ENCODE measurements around the gene TBL3.
"Not testable (repeated sequence)": the region's sequence is repeated elsewhere in the genome, so short reads cannot be mapped to it uniquely, and the experiment has no call there.

TBL3 gene

DNA sequence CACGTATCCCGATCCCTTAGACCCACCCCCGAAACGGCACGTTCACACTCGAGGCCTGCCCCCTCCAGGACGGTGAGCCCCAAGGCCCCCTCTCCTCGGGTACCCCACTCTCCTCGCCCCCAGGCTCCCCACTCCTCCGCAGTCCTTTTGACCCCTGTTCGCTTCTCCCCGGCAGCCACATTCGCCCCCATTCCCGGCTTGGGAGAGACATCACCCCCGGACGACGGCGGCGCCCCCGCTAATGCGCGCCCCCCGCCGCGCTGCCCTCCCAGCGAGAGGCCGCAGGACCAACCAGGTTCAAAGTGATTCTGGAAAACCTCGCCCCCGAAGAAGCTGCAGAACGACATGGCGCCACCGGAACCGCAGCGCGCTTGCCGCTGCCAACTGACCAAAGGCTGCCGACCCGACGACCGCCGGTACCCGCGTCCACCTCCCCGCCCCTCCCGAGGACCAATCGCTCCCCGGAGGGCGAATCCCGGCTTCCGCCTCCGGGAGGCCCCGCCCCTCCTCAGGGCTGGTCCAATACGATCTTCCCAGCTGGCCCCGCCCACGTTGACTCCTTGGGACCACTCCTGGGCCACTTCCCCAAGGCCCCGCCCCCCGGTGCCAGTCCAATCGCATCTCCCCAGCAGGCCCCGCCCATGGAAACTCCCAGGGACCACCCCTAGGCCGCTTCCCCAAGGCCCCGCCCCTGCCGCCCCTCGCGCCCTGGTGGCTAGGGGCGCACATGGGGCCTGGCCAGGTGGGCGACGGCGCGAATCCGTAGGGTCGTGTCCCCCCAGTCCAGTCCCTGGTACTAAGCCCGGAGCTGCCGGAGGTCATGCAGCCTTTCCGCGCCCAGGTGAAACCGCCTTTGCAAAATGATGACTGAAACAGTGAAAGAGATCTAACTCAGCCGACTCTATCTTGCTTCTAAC, 28.8 kb upstream of the TBL3 start, which contains the start of gene MSRB1:
TSS of gene MSRB1 (minus strand) at position 390 of the 917 bp plus-strand sequence. CDS start at position 347, 43 bp downstream.
- peak; percentile 98 for DNase-seq (ENCODE audit: low spot score)

DNA sequence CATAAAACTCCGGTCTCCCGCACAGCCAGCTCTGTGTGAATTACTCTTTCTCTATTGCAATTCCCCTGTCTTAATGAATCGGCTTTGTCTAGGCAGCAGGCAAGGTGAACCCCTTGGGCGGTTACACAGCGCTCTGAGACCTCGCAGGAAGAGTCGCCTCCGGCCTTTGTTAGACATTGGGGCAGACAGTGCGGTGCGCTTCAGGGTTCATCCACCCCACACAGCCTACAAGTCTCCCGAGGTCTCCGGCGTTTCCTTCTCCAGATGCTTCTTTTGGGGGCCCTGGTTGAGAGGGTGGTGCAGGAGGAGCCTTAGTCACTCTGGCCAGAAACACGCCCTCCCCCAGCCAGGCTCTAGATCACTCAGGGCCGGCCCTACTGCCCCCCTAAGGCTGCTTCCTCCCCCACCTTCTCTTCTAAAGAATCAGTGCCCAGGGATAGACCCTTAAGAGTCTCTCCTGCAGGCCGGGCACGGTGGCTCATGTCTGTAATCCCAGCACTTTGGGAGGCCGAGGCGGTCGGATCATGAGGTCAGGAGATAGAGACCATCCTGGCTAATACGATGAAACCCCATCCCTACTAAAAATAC, 27.1 kb upstream of the TBL3 start:
- DNase-seq (ENCODE audit: low spot score) = no peak

DNA sequence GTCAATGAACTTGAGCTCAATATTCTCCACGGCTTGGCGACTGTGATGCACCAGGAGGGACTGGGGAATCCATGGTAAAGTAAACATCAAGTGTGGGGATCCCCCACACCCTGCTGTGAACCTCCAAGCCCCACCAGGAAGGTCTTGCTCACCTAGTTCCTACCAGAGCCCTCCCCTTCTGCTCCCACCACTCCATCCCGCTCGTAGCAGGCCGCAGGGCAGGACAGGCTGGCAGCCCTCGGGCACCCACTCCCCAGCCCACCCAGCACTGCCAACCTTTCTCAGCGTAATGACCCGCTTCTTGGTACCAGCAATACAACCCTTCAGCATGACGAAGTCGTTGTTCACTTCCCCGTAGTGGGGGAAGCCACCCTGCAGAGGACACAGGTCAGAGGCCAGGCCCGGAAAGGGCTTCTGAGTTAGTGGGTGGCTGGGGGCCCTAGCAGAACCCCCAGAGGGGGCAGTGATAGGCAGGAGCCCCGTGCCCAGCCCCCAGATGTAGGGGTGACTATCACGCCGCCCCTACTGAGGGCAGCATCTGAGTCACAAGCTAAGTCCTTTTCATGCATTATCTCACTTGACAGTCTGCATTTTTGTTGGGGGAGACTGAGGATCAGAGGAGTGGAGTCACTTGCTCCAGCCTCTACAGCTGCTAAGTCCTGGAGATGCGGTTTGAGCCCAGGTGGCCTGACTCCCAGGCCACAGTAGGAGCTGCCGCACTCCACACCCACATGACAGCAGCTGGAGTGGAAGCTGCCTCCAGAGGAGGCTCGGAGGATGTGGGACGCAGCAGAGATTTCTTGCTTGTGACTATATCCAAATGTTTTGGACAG, 26.1 kb upstream of the TBL3 start:
- DNase-seq (ENCODE audit: low spot score) = no peak

DNA sequence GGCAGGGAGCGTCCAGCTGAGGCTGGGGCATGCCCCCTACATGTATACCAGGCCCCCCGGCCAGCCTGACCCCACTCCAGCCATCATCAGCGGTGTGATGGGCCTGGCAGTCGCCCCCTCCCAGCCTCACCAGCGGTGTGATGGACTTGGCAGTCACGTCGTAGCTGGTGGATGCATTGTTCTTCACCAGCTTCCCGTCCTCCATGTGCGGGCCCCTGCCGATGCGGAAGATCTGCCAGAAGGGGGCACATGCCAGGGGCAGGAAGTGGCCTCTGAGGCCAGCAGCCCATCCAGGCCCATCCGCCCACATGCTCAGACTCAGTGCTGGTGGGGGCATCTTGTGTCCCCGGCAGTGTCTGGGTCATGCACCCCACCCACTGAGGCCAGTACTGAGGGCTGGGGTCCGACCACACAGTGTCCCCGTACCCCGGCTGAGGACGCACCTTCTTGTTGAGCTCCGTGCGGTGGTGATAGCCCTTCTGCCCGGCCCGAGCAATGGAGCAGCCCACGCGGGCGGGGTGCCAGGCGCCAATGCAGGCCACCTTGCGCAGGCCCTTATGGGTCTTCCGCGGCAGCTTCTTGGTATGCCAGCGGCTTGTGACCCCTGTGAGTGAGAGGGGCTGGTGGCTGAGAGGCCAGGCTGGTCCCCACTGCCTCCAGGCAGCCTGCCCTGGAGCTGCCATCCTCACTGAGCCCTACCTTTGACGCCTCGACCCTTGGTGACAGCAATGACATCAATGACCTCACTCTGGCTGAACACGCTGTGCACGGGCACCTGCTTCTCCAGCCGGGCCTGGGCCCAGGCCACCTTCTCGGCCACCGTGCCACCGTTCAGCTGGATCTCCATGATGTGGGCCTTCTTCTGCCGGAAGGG, 25.1 kb upstream of the TBL3 start:
- no peak for DNase-seq (ENCODE audit: low spot score)

DNA sequence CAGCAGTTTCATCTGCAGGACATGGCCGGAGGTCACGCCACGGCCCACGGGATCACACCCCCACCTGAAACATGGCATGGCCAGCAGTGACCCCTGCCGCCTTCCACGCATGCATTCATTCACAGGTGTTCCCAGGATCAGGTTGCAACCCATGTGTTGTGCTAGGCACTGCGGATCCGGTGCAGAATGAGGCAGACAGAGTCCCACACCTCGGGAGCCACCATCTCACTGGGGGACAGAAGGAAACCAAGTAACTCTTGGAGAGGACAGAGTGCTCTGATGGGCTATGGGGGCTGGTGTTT, 24.5 kb upstream of the TBL3 start:
- DNase-seq (ENCODE audit: low spot score) = no peak

DNA sequence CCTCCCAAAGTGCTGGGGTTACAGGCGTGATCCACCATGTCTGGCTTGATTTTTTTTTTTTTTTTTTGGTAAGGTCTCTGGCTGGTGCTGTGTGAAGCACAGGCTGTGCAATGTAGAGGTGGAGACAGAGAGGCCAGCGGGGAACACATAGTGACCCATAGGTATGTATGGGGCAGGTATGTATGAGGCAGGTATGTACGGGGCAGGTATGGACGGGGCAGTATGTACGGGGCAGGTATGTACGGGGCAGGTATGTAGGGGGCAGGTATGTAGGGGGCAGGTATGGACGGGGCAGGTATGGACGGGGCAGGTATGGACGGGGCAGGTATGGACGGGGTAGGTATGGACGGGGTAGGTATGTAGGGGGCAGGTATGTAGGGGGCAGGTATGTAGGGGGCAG, 22.3 kb upstream of the TBL3 start:
- no peak for DNase-seq (ENCODE audit: low spot score)

DNA sequence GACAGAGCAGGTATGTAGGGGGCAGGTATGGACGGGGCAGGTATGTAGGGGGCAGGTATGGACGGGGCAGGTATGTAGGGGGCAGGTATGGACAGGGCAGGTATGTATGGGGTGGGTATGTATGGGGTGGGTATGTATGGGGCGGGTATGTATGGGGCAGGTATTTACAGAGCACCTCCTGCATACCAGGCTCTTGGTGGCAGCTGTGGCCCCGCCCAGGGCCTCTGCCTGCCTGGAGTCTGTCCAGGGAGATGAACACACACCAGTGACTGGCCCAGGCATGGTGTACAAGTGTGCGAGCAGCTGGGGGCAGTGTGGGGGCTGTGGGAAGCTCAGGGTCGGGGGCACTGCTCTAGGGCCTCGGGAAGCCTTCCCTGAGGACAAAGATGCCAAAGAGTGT, 21.8 kb upstream of the TBL3 start:
- DNase-seq (ENCODE audit: low spot score) = no peak

DNA sequence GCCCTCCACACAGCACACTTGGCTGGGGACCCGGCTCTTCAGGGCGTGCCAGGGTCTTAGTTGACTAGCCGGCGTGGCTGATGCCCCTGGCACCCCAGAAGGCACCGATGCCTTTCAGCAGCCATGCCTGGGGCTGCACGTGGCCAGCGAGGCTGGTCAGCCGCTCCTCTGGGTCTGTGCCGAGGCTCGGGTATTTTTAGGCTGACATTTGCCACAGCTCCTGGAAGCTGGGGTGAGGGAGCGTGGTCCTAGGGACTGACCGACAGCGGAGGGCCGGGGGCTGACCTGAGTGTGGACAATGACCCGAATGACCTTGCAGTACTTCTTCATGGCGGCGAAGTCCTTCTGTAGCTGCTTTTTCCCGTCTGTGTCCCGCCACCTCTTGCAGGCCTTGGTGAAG, 21.3 kb upstream of the TBL3 start:
- no peak for DNase-seq (ENCODE audit: low spot score)

DNA sequence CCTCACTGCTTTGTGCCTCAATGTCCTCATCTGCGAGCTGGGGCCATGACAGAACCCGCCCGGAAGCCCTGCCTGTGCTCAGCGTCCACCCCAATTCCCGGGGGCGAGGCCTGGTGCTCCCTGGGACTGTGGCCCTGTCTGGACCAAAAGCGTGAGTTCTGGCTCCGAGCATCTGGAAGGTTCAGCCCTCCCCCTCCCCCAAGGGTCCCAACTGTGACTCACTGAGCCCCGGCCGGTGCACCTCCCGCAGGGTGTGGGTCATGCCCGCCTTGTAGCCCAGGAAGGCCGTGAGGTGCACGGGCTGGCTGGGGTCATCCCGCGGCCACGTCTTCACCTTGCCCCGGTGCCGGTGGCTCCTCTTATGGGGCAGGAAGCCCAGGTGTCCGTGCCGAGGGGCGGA, 18.1 kb upstream of the TBL3 start:
- no peak for DNase-seq (ENCODE audit: low spot score)

DNA sequence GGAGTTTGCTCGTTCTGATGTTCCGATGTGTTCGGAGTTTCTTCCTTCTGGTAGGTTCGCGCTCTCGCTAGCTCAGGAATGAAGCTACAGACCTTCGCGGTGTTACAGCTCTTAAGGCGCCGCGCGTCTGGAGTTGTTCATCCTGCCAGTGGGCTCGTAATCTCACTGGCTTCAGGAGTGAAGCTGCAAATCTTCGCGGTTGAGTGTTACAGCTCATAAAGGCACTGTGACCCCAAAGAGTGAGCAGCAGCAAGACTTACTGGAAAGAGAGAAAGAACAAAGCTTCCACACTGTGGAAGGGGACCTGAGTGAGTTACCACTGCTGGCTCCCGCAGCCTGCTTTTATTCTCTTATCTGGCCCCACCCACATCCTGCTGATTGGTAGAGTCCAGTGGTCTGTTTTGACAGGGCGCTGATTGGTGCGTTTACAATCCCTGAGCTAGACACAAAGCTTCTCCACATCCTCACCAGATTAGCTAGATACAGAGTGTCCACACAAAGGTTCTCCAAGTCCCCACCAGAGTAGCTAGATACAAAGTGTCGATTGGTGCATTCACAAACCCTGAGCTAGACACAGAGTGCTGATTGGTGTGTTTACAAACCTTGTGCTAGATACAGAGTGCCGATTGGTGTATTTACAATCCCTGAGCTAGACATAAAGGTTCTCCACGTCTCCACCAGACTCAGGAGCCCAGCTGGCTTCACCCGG, 14.3 kb upstream of the TBL3 start:
- DNase-seq (ENCODE audit: low spot score) = not testable (repeated sequence)

DNA sequence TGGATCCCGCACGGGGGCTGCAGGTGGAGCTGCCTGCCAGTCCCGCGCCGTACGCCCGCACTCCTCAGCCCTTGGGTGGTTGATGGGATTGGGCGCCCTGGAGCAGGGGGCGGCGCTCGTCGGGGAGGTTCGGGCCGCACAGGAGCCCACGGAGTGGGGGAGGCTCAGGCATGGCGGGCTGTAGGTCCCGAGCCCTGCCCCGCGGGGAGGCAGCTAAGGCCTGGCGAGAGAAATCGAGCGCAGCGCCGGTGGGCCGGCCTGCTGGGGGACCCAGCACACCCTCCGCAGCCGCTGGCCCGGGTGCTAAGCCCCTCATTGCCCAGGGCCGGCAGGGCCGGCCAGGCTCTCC, 13.7 kb upstream of the TBL3 start:
- not testable (repeated sequence) for DNase-seq (ENCODE audit: low spot score)

DNA sequence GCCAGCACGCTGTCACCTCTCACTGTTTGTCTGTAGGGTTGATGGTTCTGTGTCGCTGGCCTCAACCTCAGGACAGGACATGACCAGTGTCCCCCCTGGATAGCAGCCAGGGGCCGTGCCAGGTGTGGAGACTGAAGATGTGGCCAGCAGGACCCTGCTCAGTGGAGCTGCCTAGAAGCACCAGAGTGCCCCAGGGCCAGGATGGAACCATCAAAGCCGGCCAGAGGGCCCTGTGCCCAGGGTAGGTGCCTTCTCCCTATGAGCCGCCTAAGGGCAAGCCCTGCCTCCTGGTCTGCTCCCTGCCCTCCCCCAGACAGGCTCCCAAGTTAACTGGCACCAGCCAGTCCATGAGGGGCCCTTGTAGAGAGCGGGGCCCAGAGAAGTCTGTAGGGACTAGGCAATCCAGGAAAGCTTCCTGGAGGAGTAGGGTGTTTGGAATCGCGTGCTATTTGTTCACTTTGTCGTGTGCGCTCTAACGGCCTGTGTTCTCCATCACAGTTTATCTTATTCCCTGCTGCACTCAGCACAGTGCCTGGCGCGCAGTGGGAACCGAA, 13.1 kb upstream of the TBL3 start:
- DNase-seq (ENCODE audit: low spot score) = no peak

DNA sequence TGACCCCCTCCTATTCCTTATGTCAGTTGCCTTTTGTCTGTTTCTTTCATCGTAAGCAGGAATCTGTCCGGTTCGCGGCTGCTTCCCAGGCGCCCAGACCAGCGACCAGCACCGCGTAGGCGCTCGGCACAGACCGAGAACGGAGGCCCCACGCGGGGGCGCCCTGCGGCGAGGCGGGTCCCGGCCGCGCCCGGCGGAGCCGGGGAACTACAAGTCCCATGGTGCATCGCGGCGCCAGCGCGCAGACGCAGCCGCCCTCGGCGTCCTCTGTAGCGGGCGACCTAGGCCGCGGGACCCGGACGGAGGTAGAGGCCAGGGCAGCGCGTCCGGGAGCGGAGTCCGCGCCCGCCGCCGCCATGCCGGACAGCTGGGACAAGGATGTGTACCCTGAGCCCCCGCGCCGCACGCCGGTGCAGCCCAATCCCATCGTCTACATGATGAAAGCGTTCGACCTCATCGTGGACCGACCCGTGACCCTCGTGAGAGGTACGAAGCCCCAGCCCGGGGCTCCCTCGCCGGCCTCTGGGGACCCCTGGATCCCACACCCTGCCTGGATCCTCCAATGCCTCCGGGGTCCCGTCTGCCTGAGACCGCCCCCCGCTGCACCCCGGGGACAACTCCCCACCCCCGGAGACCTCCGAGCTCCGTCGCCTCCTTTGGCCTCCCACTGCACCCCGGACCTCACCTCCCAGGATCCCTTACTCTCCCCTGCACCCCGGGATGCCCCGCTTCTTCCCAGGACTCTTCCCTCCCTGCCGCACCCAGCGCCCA, 12.4 kb upstream of the TBL3 start, which contains the start of gene NDUFB10:
TSS of gene NDUFB10 (plus strand) at position 270 of the 771 bp plus-strand sequence. CDS start at position 357, 87 bp downstream.
- peak; percentile 93 for DNase-seq (ENCODE audit: low spot score)

DNA sequence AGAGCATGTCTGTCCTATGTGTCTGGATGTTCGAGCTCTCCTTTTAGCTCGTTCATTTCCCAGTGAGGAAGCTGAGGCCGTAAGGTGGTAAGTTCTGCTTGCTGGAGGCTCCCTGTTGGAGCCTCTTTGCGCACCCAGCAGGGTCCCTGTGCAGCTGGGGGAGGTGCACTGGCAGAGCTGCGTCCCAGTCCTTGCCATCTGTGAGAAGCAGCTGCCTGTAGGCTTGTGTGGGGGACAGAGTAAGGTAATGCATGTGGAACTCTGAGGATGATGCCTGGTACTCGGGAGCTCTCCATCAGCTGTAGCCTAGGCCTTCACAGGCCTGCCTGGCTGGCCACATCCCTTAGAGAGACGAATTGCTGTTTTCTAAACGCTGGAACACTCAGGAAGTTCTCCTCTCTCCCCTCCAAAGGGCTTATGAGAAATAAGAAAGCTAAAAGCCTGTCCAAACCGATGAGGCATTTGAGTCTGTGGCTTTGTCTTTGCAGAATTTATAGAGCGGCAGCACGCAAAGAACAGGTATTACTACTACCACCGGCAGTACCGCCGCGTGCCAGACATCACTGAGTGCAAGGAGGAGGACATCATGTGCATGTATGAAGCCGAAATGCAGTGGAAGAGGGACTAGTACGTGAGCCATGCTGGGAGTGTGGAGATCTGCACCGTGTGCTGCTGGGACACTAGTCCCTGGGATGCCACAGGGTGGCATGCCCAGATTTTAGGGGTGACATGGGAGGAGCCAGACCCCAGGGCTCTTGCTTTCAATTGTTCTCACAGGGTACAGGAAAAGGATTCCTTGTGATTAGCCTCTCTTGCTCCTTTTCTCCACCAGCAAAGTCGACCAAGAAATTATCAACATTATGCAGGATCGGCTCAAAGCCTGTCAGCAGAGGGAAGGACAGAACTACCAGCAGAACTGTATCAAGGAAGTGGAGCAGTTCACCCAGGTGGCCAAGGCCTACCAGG, 10.9 kb upstream of the TBL3 start:
- DNase-seq (ENCODE audit: low spot score) = peak; percentile 80

DNA sequence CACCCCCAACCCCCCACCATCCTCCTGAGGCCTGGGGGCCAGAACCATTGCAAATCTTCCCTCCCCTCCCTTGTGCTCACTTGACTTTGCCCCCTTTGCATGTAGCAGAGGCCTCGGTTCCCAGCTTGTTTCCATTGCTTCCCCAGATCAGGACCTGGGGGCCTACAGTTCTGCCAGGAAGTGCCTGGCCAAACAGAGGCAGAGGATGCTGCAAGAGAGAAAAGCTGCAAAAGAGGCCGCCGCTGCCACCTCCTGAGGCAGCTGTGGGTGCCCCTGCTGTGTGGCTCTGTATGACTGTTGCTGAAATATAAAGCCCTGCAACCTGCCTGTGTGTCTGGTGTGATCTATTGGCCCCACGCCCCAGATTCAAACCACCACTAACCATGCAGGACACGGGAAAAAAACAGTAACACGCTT, 10.2 kb upstream of the TBL3 start:
- peak; percentile 73 for DNase-seq (ENCODE audit: low spot score)

DNA sequence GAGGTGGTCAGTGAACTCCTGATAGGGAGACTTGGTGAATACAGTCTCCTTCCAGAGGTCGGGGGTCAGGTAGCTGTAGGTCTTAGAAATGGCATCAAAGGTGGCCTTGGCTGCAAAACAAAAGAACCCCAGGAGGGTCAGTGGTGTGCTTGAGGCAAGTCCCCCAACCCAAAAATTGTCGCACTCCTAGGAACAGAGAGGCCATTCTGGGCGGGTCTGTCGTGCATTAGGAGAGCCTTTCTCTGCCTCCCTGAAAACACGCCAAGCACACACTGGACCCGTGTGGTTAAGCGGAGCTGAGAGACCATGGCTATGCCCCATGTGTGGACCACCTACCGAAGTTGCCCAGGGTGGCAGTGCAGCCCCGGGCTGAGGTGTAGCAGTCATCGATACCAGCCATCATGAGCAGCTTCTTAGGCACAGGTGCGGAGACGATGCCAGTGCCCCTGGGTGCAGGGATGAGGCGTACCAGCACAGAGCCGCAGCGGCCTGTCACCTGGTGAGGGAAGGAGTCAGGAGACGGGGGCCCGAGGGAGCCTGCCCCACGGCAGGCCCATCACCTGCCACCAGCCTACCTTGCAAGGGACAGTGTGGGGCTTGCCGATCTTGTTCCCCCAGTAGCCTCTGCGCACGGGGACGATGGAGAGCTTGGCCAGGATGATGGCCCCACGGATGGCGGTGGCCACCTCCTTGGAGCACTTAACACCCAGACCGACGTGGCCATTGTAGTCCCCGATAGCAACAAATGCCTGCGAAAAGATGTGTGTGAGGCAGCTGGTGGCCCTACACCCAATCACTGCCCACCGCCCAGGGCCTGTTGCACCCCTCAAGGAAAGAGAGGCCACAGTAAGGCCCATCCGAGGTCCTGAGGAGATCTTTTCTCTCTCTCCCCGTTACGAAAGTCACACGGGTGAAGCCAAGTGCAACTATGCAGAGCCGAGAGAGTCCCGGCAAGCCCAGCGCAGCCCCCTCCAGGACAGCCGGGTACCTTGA, 9.4 kb upstream of the TBL3 start:
- DNase-seq (ENCODE audit: low spot score) = not testable (repeated sequence)

DNA sequence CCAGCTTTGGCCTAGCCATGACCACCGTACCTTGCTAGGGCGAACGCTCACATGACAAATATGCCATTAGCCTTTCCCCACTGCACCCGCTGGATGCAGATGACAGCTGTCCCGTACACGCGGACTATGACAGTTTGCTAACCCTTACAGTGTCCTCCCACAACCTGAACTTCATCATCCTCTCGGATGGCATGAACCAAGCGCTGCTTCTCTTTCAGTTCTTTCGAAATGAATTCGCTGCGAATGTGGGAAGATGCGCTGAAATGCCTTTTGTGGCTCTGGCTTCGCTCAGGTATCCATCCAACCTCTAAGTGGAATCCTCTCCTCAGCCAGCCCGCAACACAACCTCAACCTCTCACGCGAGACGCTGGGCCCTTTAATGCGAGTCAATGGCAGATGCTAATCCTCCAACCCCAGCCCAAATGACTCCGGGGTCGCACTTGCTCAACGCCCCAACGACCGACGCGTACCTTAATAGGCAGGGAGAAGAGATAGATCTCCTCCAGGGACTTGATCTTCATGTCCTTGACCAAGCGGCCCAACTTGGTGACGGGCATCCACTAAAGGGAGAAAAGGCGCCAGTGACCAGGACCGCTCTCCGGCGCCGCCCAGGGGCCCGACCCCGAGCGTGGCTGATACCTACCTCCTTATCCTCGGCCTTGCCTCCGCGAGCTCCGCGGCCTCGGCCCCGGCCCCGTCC, 7.9 kb upstream of the TBL3 start:
- DNase-seq (ENCODE audit: low spot score) = peak; percentile 37

All from RKO (cell line).